GM19043 (cell line): ENCODE measurements around the gene RMI2.
A peak's percentile ranks its signal among the peaks of the same experiment; 100 is the strongest.

ENCODE experiments used
- ATAC-seq: cut with Tn5 transposase; IDR thresholded peaks from one replicate; pipeline ENCODE4 v1.9.1; 2021; ENCODE audit warnings: low read depth; ENCODE audit not compliant: unreplicated experiment

RMI2 gene

DNA sequence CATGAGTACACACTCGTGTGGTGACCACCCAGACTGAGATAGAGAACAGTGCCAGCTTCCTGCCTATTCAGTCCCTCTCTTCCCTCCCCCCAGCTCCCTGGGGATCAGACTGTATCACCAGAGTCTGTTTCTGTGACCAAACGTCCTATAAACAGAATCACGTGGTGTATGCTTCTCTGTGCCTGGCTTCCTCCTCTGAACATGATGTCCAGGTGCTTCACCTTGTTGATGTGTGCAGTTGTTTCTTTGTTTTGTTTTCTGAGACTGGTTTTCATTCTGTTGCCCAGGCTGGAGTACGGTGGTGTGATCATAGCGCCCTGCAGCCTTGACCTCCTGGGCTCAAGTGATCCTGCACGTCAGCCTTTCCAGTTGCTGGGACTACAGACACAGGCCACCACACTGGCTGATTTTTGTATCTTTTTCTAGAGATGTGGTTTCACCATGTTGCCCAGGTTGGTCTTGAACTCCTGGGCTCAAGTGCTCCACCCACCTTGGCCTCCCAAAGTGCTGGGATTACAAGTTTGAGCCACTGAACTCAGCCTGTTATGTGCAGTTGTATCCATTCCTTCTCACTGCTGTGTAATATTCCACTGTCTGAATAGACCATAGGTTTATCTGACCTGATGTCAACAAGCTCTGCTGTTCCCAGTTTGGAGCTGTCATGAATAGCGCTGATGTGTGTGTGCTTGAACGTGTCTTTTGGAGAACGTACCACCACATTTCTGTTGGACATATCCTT lies 35.2 kb upstream of the RMI2 start:
- ATAC-seq: peak; percentile 50

DNA sequence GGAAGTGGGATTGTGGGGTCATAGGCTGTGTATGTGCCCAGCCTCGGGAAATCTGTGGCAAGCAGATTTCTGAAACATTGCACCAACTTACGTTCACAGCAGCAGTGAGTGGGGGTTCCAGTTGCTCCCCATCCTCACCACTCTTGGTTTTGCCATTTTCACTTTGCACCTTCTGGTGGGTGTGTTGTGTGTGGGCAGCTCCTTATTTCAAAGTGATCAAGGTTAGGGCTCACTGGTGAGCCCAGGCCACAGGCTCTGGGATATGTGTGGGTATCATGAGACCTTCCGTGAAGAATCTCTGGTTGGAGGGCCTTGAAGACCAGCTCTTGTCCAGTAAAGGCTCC lies 34.7 kb upstream of the RMI2 start:
- no peak for ATAC-seq

DNA sequence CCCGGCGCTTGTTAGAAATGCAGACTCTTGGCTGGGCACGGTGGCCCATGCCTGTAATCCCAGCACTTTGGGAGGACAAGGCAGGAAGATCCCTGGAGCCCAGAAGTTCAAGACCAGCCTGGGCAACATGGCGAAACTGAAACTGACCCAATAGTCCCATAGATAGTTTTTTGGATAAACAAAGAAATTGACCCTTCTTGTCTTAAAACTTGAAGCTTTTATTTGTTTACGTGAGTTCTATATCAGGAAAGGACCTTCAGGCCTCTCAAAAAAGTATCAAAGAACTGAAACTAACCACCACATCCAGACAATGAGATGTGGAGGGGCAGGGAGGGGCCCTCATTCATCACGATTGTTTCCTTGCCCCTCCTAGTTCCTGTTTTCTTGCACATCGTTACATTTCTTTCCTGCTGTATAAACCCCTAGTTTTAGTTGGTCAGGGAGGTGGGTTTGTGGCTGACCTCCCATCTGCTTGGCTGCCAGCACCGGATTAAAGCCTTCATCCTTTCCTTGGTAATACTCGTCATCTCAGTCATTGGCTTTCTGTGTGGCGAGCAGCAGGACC lies 34.2 kb upstream of the RMI2 start:
- peak; percentile 45 for ATAC-seq

DNA sequence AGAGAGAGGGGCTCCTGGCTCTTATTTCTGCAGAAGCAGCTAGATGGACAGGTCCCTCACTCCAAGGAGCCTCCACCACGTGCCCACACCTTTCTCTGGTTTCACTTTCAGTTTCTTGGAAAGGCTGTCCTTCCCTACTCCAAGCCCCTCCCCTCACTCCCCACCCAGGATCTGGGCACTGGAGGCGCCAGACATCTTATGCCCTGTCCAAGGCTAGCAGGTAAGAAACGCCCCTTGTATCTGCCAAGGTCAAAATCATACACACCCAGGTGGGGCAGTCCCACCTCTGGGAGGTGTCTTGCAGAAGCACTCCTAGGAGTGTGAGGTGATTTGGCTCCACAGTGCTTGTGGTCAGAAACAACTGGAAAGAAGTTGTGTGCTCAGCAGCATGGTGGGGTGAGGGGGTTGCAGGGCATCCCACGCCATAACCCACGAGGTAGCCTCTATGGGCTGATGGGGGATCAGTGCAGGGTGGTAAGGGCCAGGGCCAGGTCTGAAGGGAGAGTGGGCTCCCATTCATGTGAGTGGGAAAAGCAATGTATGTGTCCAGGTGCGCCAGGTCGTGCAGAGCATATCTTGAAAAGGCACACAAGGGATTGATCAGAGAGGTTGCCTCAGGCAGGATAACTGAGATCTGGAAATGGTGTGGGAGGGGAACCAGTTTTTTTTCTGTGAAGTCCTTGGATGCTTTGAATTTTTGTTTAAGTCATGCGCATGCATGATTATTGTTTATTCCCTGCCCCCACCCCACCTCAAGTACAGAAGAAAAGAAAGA lies 32.4 kb upstream of the RMI2 start:
- ATAC-seq: no peak

DNA sequence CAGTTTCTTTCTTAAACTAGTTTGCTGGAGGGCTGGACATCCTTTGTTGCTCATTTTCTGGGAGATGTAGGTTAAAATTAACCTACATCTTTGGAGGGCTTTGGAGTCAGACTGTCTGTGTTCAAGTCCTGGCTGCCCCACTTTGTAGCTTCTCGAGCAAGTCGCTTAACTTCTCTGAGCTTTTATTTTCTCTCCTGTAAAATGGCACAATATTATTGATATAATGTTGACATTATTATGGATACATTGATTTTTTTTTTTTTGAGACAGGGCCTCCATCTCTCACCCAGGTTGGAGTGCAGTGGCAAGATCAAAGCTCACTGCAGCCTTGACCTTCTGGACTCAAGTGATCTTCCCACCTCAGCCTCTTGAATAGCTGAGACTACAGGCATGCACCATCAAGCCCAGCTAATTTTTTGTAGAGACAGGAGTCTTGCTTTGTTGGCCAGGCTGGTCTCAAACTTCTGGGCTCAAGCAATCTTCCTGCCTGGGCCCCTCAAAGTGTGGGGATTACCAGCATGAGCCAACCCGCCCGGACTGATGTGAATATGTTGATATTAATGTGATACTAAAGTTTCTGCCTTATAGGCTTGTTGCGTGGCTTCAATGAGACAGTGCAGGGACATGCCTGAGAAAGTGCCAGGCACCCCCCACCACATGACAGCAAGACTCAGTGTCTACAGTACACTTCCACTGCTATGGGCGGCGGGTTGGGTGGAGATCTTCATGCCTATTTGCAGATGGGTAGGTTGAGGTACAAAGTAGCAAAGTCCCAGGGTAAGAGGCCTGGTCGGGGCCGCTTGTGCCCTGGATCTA lies 31.6 kb upstream of the RMI2 start:
- no peak for ATAC-seq

DNA sequence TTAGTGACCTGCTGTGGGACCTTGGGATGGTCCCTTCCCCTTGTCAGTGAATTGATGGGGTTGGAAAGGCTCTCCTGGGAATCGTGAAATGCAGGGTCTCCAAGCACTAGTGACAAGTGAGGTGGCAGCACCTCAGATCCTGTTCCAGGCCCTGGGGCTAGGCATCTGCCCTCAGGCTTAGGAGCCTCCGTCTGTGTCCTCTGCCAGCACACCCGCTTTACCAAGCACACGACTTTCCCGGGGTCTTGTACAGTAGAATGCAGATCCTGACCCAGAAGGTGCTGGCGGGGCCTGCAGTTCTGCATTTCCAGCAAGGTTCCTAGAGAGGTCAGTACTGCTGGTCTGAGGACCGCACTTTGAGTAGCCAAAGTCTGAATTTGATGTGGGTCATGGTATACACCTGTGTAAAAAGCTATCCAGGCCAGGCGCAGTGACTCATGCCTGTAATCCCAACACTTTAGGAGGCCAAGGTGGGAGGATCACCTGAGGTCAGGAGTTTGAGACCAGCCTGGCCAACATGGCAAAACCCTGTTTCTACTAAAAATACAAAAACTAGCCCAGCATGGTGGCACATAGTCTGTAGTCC lies 30.9 kb upstream of the RMI2 start:
- no peak for ATAC-seq

DNA sequence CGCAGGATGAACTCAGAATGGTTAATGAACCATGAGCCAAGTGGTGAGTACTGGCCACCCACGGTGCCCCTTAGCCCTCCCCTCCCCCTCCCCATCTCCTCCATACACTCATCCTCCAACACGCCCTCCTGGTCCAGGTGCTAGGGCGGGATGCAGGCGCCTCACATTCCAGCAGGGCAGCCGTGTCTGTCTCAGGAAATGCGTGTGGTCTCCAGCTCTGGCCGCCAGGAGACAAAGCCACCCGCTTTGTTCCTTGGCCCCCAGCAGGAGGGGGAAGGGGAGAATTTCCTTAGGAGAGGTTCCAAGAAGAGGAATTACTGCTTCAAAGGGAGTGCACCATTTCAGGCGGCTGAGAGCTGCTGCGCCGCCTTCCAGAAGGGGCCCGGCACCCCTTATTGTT lies 29.7 kb upstream of the RMI2 start:
- ATAC-seq: no peak

DNA sequence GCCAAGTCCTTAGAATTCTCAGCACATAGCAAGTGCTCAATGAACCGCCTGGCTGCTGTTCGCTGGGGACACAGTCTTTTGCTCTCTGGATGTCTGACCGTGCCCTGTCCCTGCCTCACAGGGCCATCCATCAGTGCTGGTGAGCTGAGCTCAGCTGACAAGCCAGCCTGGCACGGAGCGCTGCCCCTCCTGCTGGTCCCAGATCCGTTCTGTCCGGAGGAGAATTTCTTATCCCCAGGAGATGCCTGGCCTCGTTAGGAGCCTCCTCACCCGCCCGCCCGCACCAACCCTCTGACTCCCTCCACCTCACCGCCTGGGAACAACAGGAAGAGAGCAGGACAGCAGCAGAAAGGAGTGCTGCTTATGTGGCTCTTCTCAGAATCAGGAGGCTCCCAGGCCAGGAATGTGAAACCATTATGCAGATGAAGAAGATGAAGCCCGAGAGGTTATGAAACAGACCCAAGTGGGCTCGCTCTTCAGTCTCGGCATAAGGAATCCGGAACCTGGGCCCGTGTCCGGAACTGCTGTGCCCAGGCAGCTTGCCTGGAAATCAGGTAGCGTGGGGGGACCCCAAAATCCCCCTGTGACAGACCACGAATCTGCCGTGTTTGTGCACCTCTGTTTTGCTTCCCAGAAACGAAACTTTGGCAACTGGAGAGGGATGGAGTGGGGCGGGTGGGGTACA lies 28.8 kb upstream of the RMI2 start:
- no peak for ATAC-seq

DNA sequence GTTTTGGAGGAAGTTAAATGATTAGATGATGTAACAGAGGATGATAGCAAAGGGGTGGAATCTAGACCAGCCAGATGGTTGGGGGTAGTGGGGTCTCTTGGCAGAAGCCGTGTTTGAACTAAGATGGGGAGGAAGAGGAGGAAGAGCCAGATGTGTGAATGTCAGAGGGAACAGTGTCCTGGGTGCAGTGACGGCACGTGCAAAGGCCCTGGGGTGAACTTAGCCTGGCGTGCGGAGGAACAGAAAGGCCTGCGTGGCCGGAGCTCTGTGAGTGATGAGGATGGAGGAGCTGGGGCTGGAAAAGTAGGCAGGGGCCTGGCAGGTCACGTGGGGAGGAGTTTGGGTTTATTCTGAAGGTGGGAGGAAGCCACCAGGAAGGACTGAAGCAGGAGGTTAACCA lies 26.4 kb upstream of the RMI2 start:
- ATAC-seq: no peak

DNA sequence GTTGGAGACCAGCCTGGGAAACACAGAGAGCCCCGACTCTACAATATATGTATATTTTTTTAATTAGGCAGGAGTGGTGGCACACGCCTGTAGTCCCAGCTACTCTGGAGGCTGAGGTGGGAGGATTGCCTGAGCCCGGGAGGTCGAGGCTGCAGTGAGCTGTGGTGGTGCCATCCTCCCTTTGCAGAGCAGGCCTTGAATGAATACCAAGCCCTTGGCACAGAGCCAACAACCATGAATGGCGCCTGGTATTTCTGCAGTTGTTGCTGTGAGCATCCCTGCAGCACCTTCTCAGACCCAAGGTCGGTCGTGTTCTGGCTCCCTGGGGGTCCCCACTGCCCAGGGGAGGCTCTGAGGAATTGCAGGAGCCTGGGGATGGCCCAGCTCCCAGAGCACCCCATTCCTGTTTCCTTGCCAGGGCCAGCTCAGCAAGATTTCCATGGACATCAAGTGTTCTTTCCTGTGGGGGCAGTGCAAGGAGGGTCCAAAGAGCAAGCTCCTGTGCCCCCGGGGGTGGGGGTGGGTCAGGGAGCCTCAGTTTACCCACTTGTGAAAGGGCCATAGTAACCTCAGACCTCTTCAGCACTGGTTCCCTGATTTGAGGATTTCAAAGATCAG lies 25.6 kb upstream of the RMI2 start:
- ATAC-seq: no peak

DNA sequence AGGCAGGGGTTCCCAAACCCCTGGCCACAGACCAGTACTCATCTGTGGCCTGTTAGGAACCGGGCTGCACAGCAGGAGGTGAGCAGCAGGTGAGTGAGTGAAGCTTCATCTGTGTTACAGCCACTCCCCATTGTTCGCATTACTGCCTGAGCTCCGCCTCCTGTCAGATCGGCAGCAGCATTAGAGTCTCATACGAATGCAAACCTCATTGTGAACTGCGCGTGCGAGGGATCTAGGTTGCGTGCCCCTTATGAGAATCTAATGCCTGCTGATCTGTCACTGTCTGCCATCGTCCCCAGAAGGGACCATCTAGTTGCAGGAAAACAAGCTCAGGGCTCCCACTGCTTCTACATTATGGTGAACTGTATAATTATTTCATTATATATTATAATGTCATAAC lies 25.1 kb upstream of the RMI2 start:
- ATAC-seq: no peak

DNA sequence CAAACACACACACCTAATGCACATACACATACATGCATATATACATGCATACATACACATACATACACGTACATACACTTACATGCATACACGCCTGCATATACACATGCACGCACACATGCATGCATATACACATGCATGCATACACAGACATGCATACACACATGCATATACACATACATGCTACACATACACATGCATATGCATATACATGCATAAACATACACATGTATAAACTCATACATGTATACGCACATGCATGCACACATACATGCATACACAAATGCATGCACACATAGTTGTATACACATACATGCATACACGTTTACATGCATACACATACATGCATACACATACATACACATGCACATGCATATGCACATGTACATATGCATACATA lies 23.6 kb upstream of the RMI2 start:
- no peak for ATAC-seq

DNA sequence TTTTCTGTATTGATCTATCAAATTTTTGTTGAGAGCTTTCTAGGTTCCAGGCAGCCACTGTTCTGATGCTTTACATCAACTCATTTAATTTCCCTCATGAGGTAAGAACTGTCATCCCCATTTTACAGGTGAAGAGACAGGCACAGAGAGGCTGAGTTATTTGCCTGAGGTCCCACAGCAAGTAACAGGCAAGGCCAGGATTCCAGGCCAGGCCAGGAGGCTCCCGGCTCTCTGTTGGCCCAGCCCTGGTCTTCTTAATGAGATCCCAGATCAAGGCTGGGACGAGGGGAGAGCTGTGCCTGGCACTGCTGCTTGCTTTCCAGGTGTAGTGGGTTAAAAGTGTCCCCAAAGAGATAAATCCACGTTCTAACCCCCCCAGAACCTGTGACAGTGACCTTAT lies 22.4 kb upstream of the RMI2 start:
- ATAC-seq: no peak

DNA sequence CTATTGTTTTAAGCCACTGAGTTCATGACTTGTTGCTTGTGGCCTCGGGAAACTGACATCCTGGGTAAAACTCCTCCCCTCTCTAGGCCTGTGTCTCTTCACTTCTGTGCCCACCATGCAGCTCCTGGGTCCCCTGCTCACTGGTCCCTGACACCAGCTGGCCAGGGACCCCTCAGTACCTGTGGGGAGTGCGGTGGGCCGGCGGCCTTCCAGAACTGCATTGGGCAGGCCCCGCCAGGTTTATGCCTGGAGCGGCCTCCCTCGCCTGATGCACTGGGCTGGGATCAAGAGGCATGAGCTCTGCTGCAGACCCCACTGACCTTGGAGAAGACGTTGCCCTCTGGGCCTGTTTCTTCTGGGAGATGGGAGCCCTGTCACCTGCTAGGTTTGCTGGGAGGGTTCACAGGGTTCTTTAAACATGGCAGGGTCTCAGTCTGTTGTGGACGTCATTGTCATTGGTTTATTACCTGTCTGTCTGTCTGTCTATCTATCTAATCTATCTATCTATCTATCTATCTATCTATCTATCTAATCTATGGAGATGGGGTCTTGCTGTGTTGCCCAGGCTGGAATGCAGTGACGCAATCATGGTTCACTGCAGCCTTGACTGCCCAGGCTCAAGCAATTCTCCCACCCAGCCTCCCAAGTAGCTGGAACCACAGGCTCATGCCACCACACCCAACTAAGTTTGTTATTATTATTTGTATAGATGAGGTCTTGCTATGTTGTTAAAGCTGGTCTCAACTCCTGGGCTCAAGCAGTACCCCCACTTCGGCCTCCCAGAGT lies 21.5 kb upstream of the RMI2 start:
- ATAC-seq: no peak

DNA sequence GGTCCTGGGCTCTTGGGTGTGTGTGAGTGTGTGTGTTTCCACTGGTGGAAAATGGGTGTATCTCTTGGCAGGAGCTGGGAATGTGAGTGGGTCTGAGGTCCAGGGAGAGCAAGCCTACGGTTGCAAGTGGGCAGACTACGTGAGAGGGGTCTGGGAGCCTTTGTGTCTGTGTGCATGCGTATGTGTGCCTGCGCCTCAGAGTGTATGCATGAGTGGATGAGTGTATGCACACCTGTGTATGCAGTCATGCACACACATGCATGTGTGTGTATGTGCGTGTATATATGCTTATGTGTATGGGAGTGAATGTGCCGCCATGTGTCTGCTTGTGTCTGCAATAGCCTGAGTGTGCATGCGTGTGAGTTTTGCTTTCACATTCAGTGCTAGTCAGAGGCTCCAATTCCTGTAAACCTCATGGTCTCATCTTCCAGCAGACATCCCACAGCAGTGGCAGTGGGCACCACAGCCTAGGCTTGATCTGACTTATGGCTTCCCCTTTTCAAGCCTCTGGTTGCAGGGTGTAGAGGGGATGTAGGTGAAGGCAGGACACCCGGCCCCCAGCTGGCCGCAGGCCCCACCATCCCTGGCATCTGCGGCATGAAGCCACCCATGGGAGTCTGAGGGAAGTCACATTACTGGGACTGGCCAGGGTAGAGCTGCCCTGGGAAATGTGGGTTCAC lies 19.7 kb upstream of the RMI2 start:
- no peak for ATAC-seq

DNA sequence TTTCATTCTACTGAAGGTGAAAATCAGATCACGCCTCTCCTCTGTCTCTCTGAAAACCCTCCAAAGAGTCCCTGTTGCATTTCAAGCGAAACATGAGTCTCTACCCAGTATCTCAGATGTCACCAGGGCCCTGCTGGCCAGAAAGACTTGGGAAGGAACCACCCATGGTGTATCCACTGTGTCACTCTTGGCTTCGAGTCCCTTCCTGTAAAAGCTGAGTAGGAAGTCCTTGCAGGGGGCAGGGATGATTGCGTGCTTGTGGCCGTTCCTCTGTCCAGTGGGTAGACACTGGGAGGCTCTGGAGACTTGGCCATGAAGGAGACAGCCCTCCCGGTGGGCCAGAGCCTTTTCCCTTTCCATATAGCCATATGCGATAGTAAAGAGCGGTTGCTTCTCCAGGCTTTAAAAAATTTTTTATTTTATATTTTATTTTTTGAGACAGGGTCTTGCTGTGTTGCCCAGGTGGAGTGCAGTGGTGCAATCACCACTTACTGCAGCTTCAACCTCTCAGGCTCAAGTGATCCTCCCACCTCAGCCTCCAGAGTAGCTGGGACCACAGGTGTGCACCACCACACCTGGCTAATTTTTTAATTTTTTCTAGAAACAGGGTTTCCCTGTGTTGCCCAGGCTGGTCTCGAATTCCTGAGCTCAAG lies 19.0 kb upstream of the RMI2 start:
- no peak for ATAC-seq

DNA sequence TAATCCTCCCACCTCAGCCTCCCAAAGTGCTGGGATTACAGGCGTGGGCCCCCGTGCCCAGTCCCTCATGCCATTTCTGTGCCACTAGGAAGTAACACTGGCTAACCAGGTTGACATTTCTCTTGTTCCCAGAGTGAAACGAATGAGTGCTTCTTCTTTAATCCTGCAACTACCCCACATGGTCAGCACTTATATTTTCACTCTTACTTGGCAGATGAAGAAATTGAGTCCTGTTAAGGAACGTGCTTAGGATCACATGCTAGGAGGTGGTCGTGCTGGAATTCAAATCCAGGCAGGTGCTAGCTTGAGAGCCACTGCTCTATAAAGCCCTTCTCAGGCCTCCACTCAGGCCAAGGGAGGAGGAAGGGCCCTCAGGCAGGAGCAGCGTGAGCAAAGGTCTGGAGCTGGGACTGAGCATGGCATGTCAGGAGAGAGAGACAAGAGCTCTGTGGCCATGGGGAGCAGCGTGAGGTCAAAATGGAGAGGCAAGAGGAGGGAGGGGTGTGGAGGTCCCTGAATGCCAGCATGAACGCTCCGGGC lies 18.5 kb upstream of the RMI2 start:
- no peak for ATAC-seq
